ENCODE data around the gene SLC43A2. TPM values are rescaled to one million over a fixed set of nuclear protein-coding genes. Genes with fewer than 3 reads are reported as not detected.

The SLC43A2 gene
- total RNA-seq, 1 experiment from 2014 or later: 12.9 TPM

DNA sequence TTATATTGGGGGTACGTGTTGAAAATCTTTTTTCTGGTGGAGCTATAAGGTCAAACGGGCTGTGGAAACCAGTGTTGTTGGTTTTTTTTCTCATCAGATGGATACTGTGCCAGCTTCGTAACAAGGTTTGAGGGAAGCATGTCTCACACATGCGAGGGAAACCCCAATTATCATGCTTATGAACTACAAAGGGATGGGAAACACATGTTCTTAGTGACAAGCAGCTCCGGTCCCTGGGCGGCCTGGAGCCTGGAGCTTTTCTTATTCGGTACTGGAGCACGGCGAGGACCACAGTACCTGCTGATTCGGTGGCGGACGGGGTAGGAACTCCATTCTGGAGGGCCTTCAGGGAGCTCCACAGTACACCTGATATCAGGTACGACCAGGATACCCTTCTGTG lies 12.5 kb downstream of the SLC43A2 start:
- peaks cover 3% of the 10 kb centered on the region in 2 experiments for H3K4me1 Mint-ChIP-seq
- no CpG with 5 or more reads among the region's 13 CpGs for WGBS (ENCODE audit: extremely low coverage, insufficient read length, low lambda C conversion rate)
- no peak for DNase-seq

More for the DNA sequence above, 12.5 kb downstream of the SLC43A2 start:
- no peak overlapping the region for H3K23ac ChIP-seq (ENCODE audit: insufficient read length, low read depth, low read length)
- no peak overlapping the region for H3K18ac ChIP-seq (ENCODE audit: insufficient read length, low read depth, low read length)
- no peak overlapping the region for H2BK15ac ChIP-seq (ENCODE audit: low read depth, low read length)
- H4K5ac ChIP-seq (ENCODE audit: insufficient read length, low read depth, low read length): no peak overlapping the region
- no peak overlapping the region for H2BK12ac ChIP-seq (ENCODE audit: insufficient read length, low read depth, low read length)
- H3K4me2 ChIP-seq (ENCODE audit: insufficient read depth, insufficient read length, low read length): no peak overlapping the region
- H4K91ac ChIP-seq (ENCODE audit: insufficient read length, low read depth, low read length): no peak overlapping the region
- H3K27ac Mint-ChIP-seq: no peak overlapping the region
- H4K8ac ChIP-seq (replicated peaks; ENCODE audit: insufficient read length, low read depth, low read length): no peak overlapping the region
- TF ChIP-seq, protein P1, sequence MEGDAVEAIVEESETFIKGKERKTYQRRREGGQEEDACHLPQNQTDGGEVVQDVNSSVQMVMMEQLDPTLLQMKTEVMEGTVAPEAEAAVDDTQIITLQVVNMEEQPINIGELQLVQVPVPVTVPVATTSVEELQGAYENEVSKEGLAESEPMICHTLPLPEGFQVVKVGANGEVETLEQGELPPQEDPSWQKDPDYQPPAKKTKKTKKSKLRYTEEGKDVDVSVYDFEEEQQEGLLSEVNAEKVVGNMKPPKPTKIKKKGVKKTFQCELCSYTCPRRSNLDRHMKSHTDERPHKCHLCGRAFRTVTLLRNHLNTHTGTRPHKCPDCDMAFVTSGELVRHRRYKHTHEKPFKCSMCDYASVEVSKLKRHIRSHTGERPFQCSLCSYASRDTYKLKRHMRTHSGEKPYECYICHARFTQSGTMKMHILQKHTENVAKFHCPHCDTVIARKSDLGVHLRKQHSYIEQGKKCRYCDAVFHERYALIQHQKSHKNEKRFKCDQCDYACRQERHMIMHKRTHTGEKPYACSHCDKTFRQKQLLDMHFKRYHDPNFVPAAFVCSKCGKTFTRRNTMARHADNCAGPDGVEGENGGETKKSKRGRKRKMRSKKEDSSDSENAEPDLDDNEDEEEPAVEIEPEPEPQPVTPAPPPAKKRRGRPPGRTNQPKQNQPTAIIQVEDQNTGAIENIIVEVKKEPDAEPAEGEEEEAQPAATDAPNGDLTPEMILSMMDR (conservative IDR thresholded peaks at IDR 0.05): no peak
- no peak overlapping the region for H3K27ac ChIP-seq (ENCODE audit: insufficient read length, low read depth, low read length)
- no peak overlapping the region for H3K4ac ChIP-seq (ENCODE audit: low read depth, low read length)
- H3K27me3 Mint-ChIP-seq (ENCODE audit: low read depth): no peaks in the 10 kb centered on the region
- H4K20me1 ChIP-seq (ENCODE audit: control insufficient read depth, insufficient read depth, insufficient read length): no peaks in the 10 kb centered on the region
- H3K9me3 ChIP-seq (ENCODE audit: control insufficient read depth, low read depth, low read length): no peaks in the 10 kb centered on the region
- no peak overlapping the region for H3K4me3 Mint-ChIP-seq
- peaks cover 5 to 12% (median 7%) of the 10 kb centered on the region in 3 experiments; a peak in 6 of 7 replicates for H3K36me3 Mint-ChIP-seq (ENCODE audit: insufficient read depth in 1 of 3, low read depth in 3 of 3)
- H2BK20ac ChIP-seq (ENCODE audit: low read depth, low read length, poor library complexity, severe bottlenecking): no peak overlapping the region
- H3K14ac ChIP-seq (ENCODE audit: insufficient read depth, low read length): no peak overlapping the region
- H3K27me3 ChIP-seq (ENCODE audit: insufficient read depth, low read length): no peaks in the 10 kb centered on the region
- H3K23me2 ChIP-seq (ENCODE audit: insufficient read length, low read depth, low read length, poor library complexity, severe bottlenecking): no peaks in the 10 kb centered on the region
- H2AK5ac ChIP-seq (ENCODE audit: insufficient read length, low read length): no peak overlapping the region
- H3K79me1 ChIP-seq (ENCODE audit: insufficient read depth, low read depth, low read length, poor library complexity, severe bottlenecking): no peaks in the 10 kb centered on the region
- H3K4me1 ChIP-seq (ENCODE audit: insufficient read depth, low read length): no peaks in the 10 kb centered on the region
- no peak overlapping the region for H3K56ac ChIP-seq (ENCODE audit: insufficient read length, low read depth, low read length)
- H2BK120ac ChIP-seq (ENCODE audit: low read depth, low read length, poor library complexity, severe bottlenecking): no peak overlapping the region
- no peaks in the 10 kb centered on the region for H3K79me2 ChIP-seq (ENCODE audit: insufficient read depth, low read length)
- H3K9me3 Mint-ChIP-seq: no peaks in the 10 kb centered on the region
- H3T11ph ChIP-seq (ENCODE audit: low read length): no peak overlapping the region
- no peak overlapping the region for H2BK5ac ChIP-seq (ENCODE audit: insufficient read length, low read length)
- H2AFZ ChIP-seq (ENCODE audit: low read length): no peak overlapping the region
- no peak overlapping the region for H3K9ac ChIP-seq (ENCODE audit: extremely low read depth, insufficient read length, low read length)

Data from H9 (cell line).